Epithelial cell of esophagus (primary cell): Measurements from ENCODE around the gene SPTBN1.
A peak's percentile ranks its signal among the peaks of the same experiment; 100 is the strongest.

Experiments
- DNase-seq: peaks from one replicate; pipeline ENCODE4 v3.0.0; 2010; ENCODE audit warnings: low read depth
- H3K4me3 ChIP-seq: 2 replicates; pipeline ENCODE4 v1.5.1; 2011; ENCODE audit warnings: mild to moderate bottlenecking, low read length, control low read depth
- CTCF ChIP-seq: IDR thresholded peaks from 2 replicates; pipeline ENCODE4 v1.5.1; 2011; ENCODE audit warnings: low read depth, mild to moderate bottlenecking, low read length, control low read depth, inconsistent platforms; ENCODE audit not compliant: insufficient read depth; ENCODE audit errors: missing control alignments

The SPTBN1 gene

GRCh38 chr2:54667266-54667639 is 211.1 kb downstream of the SPTBN1 start:
- TF ChIP-seq CTCF = no peak
- DNase-seq = no peak
- no peak overlapping the region for H3K4me3 ChIP-seq

- TF ChIP-seq CTCF = no peak
- DNase-seq = no peak
- no peak overlapping the region for H3K4me3 ChIP-seq
Measured at GRCh38 chr2:54667726-54668650, 211.9 kb downstream of the SPTBN1 start.

GRCh38 chr2:54668711-54669110 is 212.6 kb downstream of the SPTBN1 start:
- no peak overlapping the region for H3K4me3 ChIP-seq
- no peak for DNase-seq
- TF ChIP-seq CTCF = no peak

GRCh38 chr2:54669677-54670484 is 213.8 kb downstream of the SPTBN1 start:
- TF ChIP-seq CTCF = no peak
- H3K4me3 ChIP-seq = no peak overlapping the region
- DNase-seq = peak; percentile 82

GRCh38 chr2:54670485-54671009 is 214.4 kb downstream of the SPTBN1 start:
- no peak for TF ChIP-seq CTCF
- no peak for DNase-seq
- no peak overlapping the region for H3K4me3 ChIP-seq

GRCh38 chr2:54671010-54671409 is 214.9 kb downstream of the SPTBN1 start:
- H3K4me3 ChIP-seq = no peak overlapping the region
- TF ChIP-seq CTCF = no peak
- no peak for DNase-seq
